GM19467 (cell line): Measurements from ENCODE around the gene SLC25A10.

Experiments used
- ATAC-seq: cut with Tn5 transposase; IDR thresholded peaks from one replicate; pipeline ENCODE4 v1.9.1; 2021; ENCODE audit warnings: mild to moderate bottlenecking, moderate library complexity; ENCODE audit not compliant: unreplicated experiment

Gene SLC25A10

DNA sequence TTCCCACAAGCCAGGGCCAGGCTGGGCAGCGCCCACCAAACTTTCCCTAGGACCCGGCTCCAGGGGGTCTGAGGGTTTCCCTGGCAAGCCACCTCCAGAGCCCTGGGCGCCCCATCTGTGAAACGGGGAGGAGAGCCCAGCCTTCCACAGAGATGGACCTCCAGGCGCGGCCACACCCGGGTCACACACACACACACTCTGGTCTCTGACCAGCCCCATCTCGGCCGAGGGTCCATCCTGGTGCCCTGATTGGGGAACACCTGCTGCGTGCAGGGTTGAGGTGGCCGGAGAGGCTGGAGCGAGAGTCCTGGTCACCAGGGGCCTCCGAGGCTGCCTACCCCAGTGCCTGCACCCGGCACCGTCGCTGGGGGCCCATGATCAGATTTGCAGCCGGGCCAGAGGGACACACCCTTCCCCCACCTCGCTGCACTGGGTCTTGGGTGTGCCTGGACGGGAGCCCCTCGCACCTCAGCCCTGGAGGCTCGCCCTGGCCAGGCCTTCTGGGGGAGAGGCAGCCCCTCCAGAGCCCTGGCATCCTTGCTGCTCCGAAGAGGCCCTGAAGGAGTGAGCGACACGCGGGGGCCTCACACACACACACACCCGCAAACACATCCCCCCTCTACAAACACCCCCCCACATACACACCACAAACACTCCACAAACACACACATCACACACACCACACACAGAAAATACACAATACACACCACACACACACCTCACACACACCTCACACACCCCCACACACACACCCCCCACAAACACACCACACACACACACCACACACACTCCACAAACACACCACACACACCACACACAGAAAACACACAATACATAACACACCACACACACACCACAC is 29.7 kb downstream of the SLC25A10 start:
- no peak for ATAC-seq
